ENCODE data around the gene HSPA13. TPM values are rescaled to one million over a fixed set of nuclear protein-coding genes. Genes with fewer than 3 reads are reported as not detected.
"Not testable (repeated sequence)": the region's sequence is repeated elsewhere in the genome, so short reads cannot be mapped to it uniquely, and the experiment has no call there.

HSPA13 gene
- polyA plus RNA-seq (ENCODE audit: insufficient read length in 4 of 4), result 10 to 100 TPM; 50.2 to 72.2 (median 58.0) TPM

DNA sequence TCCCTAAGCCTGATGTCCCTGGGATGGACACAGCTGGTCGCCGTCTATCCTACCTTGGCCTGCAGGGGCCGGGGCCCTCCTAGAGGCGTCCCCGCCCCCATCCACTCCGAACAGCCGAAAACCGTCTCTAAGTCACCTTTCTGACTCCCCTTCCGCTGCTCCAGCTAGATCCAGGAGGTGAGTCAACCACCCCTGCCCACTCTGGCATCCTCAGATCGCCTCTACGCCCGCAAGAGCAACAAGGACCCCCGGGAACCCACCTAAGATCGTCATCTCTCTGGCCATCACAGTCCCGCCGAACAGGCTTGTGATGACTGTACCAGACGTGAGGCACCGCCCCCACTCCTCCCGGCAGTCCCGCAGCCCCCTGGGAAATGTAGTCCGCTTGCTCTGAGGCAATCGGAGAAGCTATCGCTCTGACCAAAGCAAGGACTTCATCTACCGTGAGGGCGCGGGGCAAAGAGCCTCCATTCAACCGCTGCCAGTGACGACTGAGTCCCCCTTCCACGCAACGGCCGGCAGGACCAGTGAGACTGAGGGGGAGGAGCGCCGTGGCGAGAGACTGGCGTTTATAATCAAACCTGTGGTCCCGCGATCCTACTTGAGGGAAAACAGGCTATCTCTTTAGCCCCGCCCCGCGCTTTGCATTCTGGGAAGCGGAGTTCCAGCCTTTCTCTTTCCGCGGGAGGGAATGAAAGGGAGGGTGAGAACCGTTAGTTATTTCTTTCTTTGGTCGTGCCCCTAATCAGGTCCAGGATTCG lies at the start of gene HSPA13:
Gene HSPA13, minus strand, starts transcription at position 312 of the 761 bp plus-strand sequence. Its CDS starts 27 bp downstream, at position 285.
- DNase-seq (ENCODE audit: low read depth in 4 of 4, low spot score in 3 of 4), result peak; percentile 98 to 99 (median 99)

- DNase-seq (ENCODE audit: low read depth in 4 of 4, low spot score in 3 of 4), result no peak
Observed at GRCh38 chr21:14418920-14419319, 36.0 kb upstream of the HSPA13 start.

- no peak for DNase-seq (ENCODE audit: low read depth in 4 of 4, low spot score in 3 of 4)
Observed at GRCh38 chr21:14414932-14415508, 32.1 kb upstream of the HSPA13 start.

DNA sequence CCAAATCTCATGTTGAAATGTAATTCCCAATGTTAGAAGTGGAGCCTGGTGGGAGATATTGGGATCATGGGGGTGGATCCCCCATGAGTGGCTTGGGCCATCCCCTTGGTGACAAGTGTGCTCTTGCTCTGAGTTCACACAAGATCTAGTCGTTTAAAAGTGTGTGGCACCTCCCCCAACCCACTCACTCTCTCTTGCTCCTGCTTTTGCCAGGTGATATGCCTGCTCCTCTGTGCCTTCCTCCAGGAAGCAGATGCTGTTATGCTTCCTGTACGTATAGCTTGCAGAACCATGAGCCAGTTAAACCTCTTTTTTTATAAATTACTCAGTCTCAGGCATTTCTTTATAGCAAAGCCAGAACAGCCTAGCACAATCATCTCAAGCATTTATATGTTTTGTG lies 23.0 kb upstream of the HSPA13 start:
- no peak for DNase-seq (ENCODE audit: low read depth in 4 of 4, low spot score in 3 of 4)

- DNase-seq (ENCODE audit: low read depth in 4 of 4, low spot score in 3 of 4), result no peak
Observed at GRCh38 chr21:14405225-14405624, 22.3 kb upstream of the HSPA13 start.

- peak in 2 of 4 donors; percentile 5 to 9 for DNase-seq (ENCODE audit: low read depth in 4 of 4, low spot score in 3 of 4)
Observed at GRCh38 chr21:14403681-14404318, 20.9 kb upstream of the HSPA13 start.

GRCh38 chr21:14401217-14401616 lies 18.3 kb upstream of the HSPA13 start:
- no peak for DNase-seq (ENCODE audit: low read depth in 4 of 4, low spot score in 3 of 4)

GRCh38 chr21:14388282-14388681 lies 5.3 kb upstream of the HSPA13 start:
- DNase-seq (ENCODE audit: low read depth in 4 of 4, low spot score in 3 of 4), result no peak

GRCh38 chr21:14384453-14384852 lies 1.5 kb upstream of the HSPA13 start:
- DNase-seq (ENCODE audit: low read depth in 4 of 4, low spot score in 3 of 4), result no peak

GRCh38 chr21:14383596-14384180 lies 742 bp upstream of the HSPA13 start:
- DNase-seq (ENCODE audit: low read depth in 4 of 4, low spot score in 3 of 4), result peak in 1 of 4 donors; percentile 29

DNA sequence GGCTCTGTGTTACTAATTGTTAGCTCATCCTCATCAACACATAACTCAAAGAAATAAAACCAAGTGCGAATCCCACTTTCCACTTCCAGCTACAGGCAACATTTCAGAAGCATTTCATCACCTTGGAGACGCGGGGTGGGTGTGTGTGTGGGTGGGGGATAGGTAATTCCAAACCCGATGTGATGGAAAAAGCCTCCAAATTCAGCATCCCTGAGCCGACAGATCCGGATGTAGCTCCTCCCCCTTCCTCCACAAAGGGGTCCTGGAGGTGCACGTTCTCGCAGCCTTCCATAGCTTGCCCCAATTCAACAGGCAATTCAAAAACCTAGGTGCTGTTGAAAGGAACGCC lies 486 bp downstream of the HSPA13 start:
- DNase-seq (ENCODE audit: low read depth in 4 of 4, low spot score in 3 of 4), result peak in 2 of 4 donors; percentile 22 to 24

DNA sequence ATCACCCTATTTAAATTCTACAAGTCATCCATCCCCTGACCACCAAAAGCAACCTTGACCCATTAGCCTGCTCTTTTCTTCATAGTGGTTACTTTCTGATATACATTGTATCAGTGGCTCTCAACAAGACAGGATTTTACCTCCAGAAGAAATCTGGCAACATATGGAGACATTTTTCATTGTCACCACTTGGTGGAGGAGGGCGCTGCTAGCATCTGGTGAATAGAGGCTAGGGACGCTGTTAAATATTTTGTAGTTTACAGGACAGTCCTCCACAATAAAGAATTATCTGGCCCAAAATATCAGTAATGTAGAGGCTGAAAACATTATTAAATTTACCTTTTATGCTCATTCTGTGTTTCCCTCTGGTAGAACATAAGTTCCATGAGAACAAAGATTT lies 6.1 kb downstream of the HSPA13 start:
- no peak for DNase-seq (ENCODE audit: low read depth in 4 of 4, low spot score in 3 of 4)

- no peak for DNase-seq (ENCODE audit: low read depth in 4 of 4, low spot score in 3 of 4)
Observed at GRCh38 chr21:14366998-14367397, 15.9 kb downstream of the HSPA13 start.

DNA sequence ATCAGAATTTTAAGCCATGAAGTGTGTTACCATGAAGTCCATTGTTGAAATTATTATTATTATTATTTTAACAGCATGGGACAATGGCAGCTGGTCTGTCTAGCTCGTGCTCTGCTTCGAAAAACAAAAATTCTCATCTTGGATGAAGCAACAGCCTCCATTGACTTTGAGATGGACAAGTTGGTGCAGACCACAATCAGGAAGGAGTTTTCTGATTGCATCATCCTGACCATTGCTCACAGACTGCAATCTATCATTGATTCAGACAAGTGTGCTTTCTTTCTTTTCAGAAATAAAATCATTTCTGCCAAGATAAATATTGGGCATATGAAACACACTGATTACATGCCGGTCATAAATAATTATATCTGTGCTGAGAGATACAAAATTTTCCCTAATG lies 21.0 kb downstream of the HSPA13 start:
- DNase-seq (ENCODE audit: low read depth in 4 of 4, low spot score in 3 of 4), result no peak

- DNase-seq (ENCODE audit: low read depth in 4 of 4, low spot score in 3 of 4), result no peak
Observed at GRCh38 chr21:14358775-14359174, 24.2 kb downstream of the HSPA13 start.

- DNase-seq (ENCODE audit: low read depth in 4 of 4, low spot score in 3 of 4), result no peak
Observed at GRCh38 chr21:14356746-14357145, 26.2 kb downstream of the HSPA13 start.

GRCh38 chr21:14354515-14354914 lies 28.4 kb downstream of the HSPA13 start:
- DNase-seq (ENCODE audit: low read depth in 4 of 4, low spot score in 3 of 4), result no peak

GRCh38 chr21:14353726-14354125 lies 29.2 kb downstream of the HSPA13 start:
- peak in 1 of 4 donors; percentile 1 for DNase-seq (ENCODE audit: low read depth in 4 of 4, low spot score in 3 of 4)

DNA sequence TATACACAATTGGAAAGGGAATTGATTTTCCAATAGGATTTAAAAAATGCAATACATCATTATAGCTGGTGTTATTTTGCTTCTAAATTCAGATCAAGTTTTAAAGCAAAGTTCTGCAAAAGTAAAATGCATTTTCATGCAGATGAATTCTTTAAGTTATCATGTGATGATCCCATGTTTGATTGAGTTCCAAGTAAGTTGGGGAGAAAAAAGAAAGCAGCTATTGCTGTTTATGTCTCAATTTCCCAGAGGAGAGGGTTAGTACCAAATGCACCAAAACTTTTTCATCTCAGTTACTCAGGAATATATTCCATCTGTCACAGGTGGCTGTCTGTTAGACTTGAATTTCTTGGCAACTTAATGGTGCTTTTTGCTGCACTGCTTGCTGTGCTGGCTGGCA lies 29.7 kb downstream of the HSPA13 start:
- DNase-seq (ENCODE audit: low read depth in 4 of 4, low spot score in 3 of 4), result no peak

- DNase-seq (ENCODE audit: low read depth in 4 of 4, low spot score in 3 of 4), result not testable (repeated sequence)
Observed at GRCh38 chr21:14327346-14327745, 55.6 kb downstream of the HSPA13 start.

GRCh38 chr21:14325595-14325994 lies 57.4 kb downstream of the HSPA13 start:
- DNase-seq (ENCODE audit: low read depth in 4 of 4, low spot score in 3 of 4), result no peak
